Sigmoid colon (tissue), 7 donors: ENCODE measurements around the gene OTOA. TPM values are rescaled to one million over a fixed set of nuclear protein-coding genes. Genes with fewer than 3 reads are reported as not detected.
"Not testable (repeated sequence)": the region's sequence is repeated elsewhere in the genome, so short reads cannot be mapped to it uniquely, and the experiment has no call there.

Experiments
- DNase-seq: peaks from one replicate; pipeline ENCODE4 v3.0.0-alpha.2; 2019
- H3K27ac ChIP-seq, 4 donors: fragments of 200-600 bp; sonication (generic); one replicate each; pipeline ENCODE4 v1.5.1; 2016 to 2019; ENCODE audit warnings: mild to moderate bottlenecking in 1 of 4
- H3K27me3 ChIP-seq, 3 donors: fragments of 200-600 bp; sonication (generic); one replicate each; pipeline ENCODE4 v1.5.1; 2019; ENCODE audit warnings: mild to moderate bottlenecking in 1 of 3
- H3K36me3 ChIP-seq, 4 donors: fragments of 200-600 bp; sonication (generic); one replicate each; pipeline ENCODE4 v1.5.1; 2016 to 2019
- H3K4me1 ChIP-seq, 4 donors: fragments of 200-600 bp; sonication (generic); one replicate each; pipeline ENCODE4 v1.5.1; 2017 to 2019
- H3K4me3 ChIP-seq, 4 donors: fragments of 200-600 bp; sonication (generic); one replicate each; pipeline ENCODE4 v1.5.1; 2017 to 2019; ENCODE audit warnings: mild to moderate bottlenecking in 2 of 4, moderate library complexity in 1 of 4
- H3K9me3 ChIP-seq, 4 donors: fragments of 200-600 bp in 3 of 4; sonication (generic) in 3 of 4; one replicate each; pipeline versions ENCODE4 v1.5.1 to v1.6.1; 2013 to 2019
- WGBS, 2 donors: extraction: QIAGEN DNeasy Blood & Tissue Kit; methylation state at CpG; one replicate each; pipeline ENCODE4 v1.1.7; 2013; 5-methylcytosine and 5-hydroxymethylcytosine counted together
- intact Hi-C: fragments of 100-400 bp; cut with DNase I; formaldehyde crosslinking; loops from one replicate; pipeline ENCODE4 v1.15.1; 2023
- polyA plus RNA-seq, 3 donors: library from polyadenylated mRNA; stranded (reverse); fragments of 200-250 nt; gene quantifications; one replicate each; pipeline ENCODE4 v1.2.3, GENCODE V29; 2013
- small RNA-seq, 3 donors: library from RNA; depleted of rRNA; stranded (forward); fragments of <200 nt; gene quantifications; one replicate each; pipeline ENCODE3, GENCODE V24; 2016
- total RNA-seq, 4 donors: library from RNA; depleted of rRNA; stranded (reverse); fragments of >200 nt; gene quantifications; one replicate each; pipeline ENCODE4 v1.1.0, GENCODE V29; 2016
- donor health status: healthy with polysubstance abuse.
- donor health status: Bipolar disorder and iron deficiency.
- donor health status: healthy.

The OTOA gene
- total and polyA plus RNA-seq, 7 donors, result 0.14 to 0.83 (median 0.46) TPM; not detected in 2

- intact Hi-C loops, H3K4me1 ChIP-seq, H3K27me3 ChIP-seq, H3K36me3 ChIP-seq, H3K27ac ChIP-seq, H3K4me3 ChIP-seq, H3K9me3 ChIP-seq: not testable (repeated sequence)
- peak; percentile 54 for DNase-seq
- WGBS, 2 donors, result 84% methylated on average over 9 of the region's 9 CpGs
Observed at GRCh38 chr16:21772547-21773206, 108.9 kb downstream of the OTOA start.

- intact Hi-C loops, H3K27ac ChIP-seq, H3K4me3 ChIP-seq, H3K36me3 ChIP-seq, H3K27me3 ChIP-seq, H3K4me1 ChIP-seq, H3K9me3 ChIP-seq, DNase-seq: not testable (repeated sequence)
- WGBS, 2 donors, result 81 to 82% methylated on average over 5 of the region's 5 CpGs
Observed at GRCh38 chr16:21773207-21773553, 109.4 kb downstream of the OTOA start.

GRCh38 chr16:21780525-21780924 lies 116.8 kb downstream of the OTOA start:
- intact Hi-C loops, H3K36me3 ChIP-seq, DNase-seq, H3K9me3 ChIP-seq, H3K27ac ChIP-seq, H3K4me1 ChIP-seq, H3K4me3 ChIP-seq, H3K27me3 ChIP-seq: not testable (repeated sequence)
- WGBS, 2 donors, result no CpG with 5 or more reads among the region's 5 CpGs

GRCh38 chr16:21790506-21790905 lies 126.7 kb downstream of the OTOA start:
- H3K36me3 ChIP-seq, H3K4me1 ChIP-seq, H3K4me3 ChIP-seq, H3K9me3 ChIP-seq, H3K27ac ChIP-seq, DNase-seq, H3K27me3 ChIP-seq, intact Hi-C loops: not testable (repeated sequence)
- 22 to 28% methylated on average over 1 of the region's 1 CpG for WGBS, 2 donors

- intact Hi-C loops, result not testable (repeated sequence)
Observed at GRCh38 chr16:21793310-21793709, 129.5 kb downstream of the OTOA start.

DNA sequence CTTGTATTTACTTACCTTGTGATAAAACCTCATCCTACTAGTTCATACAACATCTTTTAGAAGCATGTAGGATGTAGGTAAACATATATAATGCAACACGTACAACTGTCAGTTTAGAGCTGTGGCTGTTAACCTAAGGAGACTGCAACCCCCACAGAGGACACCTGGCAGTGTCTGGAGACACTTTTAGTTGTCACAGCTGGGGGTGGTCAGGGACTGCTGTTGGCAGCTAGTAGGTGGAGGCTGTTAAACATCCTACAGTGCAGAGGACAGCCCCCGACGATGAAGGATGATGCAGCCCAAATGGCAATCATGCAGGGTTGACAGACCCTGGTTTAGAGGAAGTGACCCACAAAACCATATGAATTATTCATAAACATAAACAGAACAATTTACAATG lies 134.8 kb downstream of the OTOA start:
- H3K9me3 ChIP-seq, H3K4me3 ChIP-seq, H3K4me1 ChIP-seq, H3K27me3 ChIP-seq, H3K27ac ChIP-seq, intact Hi-C loops, DNase-seq: not testable (repeated sequence)
- peaks cover 0 to 17% (median 0%) of the 10 kb centered on the region in 4 donors for H3K36me3 ChIP-seq
- WGBS, 2 donors, result no CpG with 5 or more reads among the region's 3 CpGs

More at GRCh38 chr16:21793310-21793709, 129.5 kb downstream of the OTOA start:
- H3K27me3 ChIP-seq, H3K9me3 ChIP-seq, H3K36me3 ChIP-seq, H3K4me3 ChIP-seq, DNase-seq, H3K4me1 ChIP-seq, H3K27ac ChIP-seq: not testable (repeated sequence)
- WGBS, 2 donors, result 56 to 76% methylated on average over 2 of the region's 3 CpGs

GRCh38 chr16:21801538-21802374 lies 138.0 kb downstream of the OTOA start:
- H3K4me1 ChIP-seq, H3K27me3 ChIP-seq, DNase-seq, H3K4me3 ChIP-seq, H3K9me3 ChIP-seq, H3K27ac ChIP-seq, intact Hi-C loops: not testable (repeated sequence)
- H3K36me3 ChIP-seq, result peaks cover 0 to 17% (median 0%) of the 10 kb centered on the region in 4 donors
- WGBS, 2 donors, result 66 to 71% methylated on average over 11 of the region's 13 CpGs

GRCh38 chr16:21802375-21802663 lies 138.6 kb downstream of the OTOA start:
- H3K9me3 ChIP-seq, H3K27me3 ChIP-seq, intact Hi-C loops, H3K27ac ChIP-seq, DNase-seq, H3K4me1 ChIP-seq, H3K4me3 ChIP-seq: not testable (repeated sequence)
- 50 to 73% methylated on average over 2 of the region's 2 CpGs for WGBS, 2 donors
- peaks cover 0 to 14% (median 0%) of the 10 kb centered on the region in 4 donors for H3K36me3 ChIP-seq

Small RNA genes lying within 50 kb of the gene (small RNA-seq; reads per million reads assigned to genes)
- gene RNU6-1005P, result 0 reads per million in 3 donors
- gene RNU6-196P, result 0 reads per million in 3 donors

Other genes with a start within 250 kb of the OTOA start
- gene METTL9, start 64.4 kb upstream of the OTOA start, total RNA-seq, result 100 to 1,000 TPM; 108 to 155 (median 122) TPM
- gene METTL9, start 64.4 kb upstream of the OTOA start, polyA plus RNA-seq, result 10 to 100 TPM; 56.0 to 84.7 (median 82.8) TPM
- gene IGSF6, start 11.4 kb upstream of the OTOA start, total RNA-seq, result 1 to 10 TPM in 3 of 4 donors, under 1 TPM in 1; 0.83 to 3.9 (median 1.5) TPM
- 10 to 100 TPM in 1 of 3 donors, 1 to 10 TPM in 2; 3.0 to 14.1 (median 6.7) TPM for gene IGSF6, start 11.4 kb upstream of the OTOA start, polyA plus RNA-seq
- 10 to 100 TPM; 33.9 to 85.3 (median 51.0) TPM for gene NPIPB4, start 193.8 kb downstream of the OTOA start, total RNA-seq
- gene NPIPB4, start 193.8 kb downstream of the OTOA start, polyA plus RNA-seq, result 10 to 100 TPM in 1 of 3 donors, 1 to 10 TPM in 2; 3.6 to 58.2 (median 4.4) TPM